ENCODE data around the gene RER1.

DNA sequence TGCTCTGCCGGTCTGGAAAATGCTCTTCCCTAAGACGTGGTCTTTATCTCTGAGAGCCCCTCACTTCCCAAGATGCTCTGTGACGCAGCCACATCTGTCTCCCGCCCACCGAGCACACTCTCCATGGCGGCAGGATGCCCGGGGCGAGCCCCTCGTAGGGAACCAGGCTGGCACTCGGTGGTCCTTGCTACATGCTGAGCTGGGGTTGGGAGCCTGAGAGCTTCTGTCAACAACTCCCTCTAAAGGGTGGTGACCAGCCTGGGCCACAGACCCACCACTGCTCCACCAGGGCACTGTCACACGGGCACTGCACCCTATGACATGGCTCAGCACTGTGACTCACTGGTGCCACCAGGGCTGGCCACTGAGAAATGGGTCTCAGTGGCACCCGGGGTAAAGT is 18.1 kb downstream of the RER1 start:
- TF ChIP-seq, protein P1, sequence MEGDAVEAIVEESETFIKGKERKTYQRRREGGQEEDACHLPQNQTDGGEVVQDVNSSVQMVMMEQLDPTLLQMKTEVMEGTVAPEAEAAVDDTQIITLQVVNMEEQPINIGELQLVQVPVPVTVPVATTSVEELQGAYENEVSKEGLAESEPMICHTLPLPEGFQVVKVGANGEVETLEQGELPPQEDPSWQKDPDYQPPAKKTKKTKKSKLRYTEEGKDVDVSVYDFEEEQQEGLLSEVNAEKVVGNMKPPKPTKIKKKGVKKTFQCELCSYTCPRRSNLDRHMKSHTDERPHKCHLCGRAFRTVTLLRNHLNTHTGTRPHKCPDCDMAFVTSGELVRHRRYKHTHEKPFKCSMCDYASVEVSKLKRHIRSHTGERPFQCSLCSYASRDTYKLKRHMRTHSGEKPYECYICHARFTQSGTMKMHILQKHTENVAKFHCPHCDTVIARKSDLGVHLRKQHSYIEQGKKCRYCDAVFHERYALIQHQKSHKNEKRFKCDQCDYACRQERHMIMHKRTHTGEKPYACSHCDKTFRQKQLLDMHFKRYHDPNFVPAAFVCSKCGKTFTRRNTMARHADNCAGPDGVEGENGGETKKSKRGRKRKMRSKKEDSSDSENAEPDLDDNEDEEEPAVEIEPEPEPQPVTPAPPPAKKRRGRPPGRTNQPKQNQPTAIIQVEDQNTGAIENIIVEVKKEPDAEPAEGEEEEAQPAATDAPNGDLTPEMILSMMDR (IDR thresholded peaks at IDR 0.05): no peak
- TF ChIP-seq POLR2A (IDR thresholded peaks at IDR 0.05): no peak

Data from heart left ventricle (tissue), 13 donors.